Testis (tissue), 2 donors: ENCODE data around the gene CTDSPL.

Experiments
- POLR2A ChIP-seq: fragments of 450-650 bp; IDR thresholded peaks from one replicate; pipeline ENCODE4 v1.6.1; 2017; ENCODE audit warnings: antibody characterized with exemption, mild to moderate bottlenecking, moderate library complexity
- TF ChIP-seq, protein P1 (sequence below), 3 experiments: fragments of 450-650 bp in 2 of 3; fragments of 200-600 bp in 1 of 3; sonication (generic) in 1 of 3; IDR thresholded peaks; one replicate each; pipeline ENCODE4 v1.5.1; 2016 to 2019; ENCODE audit warnings: antibody characterized with exemption in 3 of 3, mild to moderate bottlenecking in 2 of 3, moderate library complexity in 1 of 3

DNA sequence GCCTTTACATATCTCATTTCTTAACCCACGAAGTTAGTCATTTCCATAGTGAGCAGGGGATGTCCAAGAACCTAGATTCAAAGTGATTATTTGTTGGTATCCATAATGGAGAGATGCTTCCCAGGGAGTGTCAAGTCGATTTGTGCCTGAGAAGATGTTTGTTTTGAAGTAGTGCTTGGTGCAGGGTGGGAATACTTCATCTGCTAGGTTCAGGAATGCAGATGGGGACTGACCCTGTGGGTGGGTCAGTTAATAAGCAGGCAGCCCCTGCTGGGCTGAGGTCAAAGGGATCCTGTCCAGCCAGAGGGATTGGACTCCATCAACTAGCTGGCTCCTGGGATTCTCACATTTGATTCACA is 84.8 kb downstream of the CTDSPL start:
- TF ChIP-seq, protein P1, sequence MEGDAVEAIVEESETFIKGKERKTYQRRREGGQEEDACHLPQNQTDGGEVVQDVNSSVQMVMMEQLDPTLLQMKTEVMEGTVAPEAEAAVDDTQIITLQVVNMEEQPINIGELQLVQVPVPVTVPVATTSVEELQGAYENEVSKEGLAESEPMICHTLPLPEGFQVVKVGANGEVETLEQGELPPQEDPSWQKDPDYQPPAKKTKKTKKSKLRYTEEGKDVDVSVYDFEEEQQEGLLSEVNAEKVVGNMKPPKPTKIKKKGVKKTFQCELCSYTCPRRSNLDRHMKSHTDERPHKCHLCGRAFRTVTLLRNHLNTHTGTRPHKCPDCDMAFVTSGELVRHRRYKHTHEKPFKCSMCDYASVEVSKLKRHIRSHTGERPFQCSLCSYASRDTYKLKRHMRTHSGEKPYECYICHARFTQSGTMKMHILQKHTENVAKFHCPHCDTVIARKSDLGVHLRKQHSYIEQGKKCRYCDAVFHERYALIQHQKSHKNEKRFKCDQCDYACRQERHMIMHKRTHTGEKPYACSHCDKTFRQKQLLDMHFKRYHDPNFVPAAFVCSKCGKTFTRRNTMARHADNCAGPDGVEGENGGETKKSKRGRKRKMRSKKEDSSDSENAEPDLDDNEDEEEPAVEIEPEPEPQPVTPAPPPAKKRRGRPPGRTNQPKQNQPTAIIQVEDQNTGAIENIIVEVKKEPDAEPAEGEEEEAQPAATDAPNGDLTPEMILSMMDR (IDR thresholded peaks at IDR 0.05): no peak
- no peak for TF ChIP-seq POLR2A
